Panc1 (cell line): ENCODE results near the gene PRKCD.

Source experiments
- POLR2AphosphoS5 ChIP-seq: IDR thresholded peaks from 2 replicates; pipeline ENCODE4 v1.6.1; 2012; ENCODE audit warnings: mild to moderate bottlenecking, low read depth, low read length, moderate library complexity
- TF ChIP-seq, protein P1 (sequence below): fragments of 450-650 bp; IDR thresholded peaks from 2 replicates; pipeline ENCODE4 v1.5.1; 2017; ENCODE audit warnings: mild to moderate bottlenecking

DNA sequence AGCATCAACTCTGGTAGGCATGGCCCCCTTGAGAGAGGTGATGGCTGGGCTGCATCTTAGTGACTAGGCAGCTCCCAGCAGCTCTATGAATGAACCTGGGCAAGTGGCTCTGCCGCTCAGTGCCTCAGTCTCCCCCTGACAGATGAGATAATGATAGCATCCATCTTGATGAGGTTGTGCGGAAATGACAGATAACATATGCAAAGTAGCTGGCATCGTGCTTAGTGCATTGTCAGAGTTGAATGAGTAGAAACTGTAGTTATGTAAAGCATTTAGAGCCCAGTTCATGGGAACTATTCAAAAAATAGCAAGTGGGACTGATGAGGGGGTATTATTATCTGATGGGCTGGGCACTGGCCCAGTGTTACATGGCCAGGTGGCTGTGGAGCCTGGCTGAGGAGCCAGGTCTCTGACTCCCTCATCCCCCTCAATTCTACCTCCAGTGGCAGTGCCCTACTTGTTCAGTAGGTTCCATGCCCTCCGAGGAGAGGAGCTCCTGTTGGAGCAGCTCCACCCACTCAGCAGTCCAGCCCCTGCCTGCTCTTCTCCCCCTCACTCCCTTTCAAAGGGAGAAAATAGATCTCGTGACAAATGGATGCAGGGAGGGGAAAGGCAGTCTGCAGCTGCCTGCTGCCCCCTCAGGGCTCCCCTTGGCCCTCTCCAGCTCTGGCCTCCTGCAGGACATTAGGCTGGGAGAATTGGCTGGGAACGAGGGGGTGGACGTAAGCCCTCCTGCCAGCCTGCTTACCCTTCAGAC is 6.6 kb downstream of the PRKCD start:
- TF ChIP-seq POLR2AphosphoS5: no peak
- TF ChIP-seq, protein P1, sequence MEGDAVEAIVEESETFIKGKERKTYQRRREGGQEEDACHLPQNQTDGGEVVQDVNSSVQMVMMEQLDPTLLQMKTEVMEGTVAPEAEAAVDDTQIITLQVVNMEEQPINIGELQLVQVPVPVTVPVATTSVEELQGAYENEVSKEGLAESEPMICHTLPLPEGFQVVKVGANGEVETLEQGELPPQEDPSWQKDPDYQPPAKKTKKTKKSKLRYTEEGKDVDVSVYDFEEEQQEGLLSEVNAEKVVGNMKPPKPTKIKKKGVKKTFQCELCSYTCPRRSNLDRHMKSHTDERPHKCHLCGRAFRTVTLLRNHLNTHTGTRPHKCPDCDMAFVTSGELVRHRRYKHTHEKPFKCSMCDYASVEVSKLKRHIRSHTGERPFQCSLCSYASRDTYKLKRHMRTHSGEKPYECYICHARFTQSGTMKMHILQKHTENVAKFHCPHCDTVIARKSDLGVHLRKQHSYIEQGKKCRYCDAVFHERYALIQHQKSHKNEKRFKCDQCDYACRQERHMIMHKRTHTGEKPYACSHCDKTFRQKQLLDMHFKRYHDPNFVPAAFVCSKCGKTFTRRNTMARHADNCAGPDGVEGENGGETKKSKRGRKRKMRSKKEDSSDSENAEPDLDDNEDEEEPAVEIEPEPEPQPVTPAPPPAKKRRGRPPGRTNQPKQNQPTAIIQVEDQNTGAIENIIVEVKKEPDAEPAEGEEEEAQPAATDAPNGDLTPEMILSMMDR: no peak
